ENCODE measurements around the gene SND1.

DNA sequence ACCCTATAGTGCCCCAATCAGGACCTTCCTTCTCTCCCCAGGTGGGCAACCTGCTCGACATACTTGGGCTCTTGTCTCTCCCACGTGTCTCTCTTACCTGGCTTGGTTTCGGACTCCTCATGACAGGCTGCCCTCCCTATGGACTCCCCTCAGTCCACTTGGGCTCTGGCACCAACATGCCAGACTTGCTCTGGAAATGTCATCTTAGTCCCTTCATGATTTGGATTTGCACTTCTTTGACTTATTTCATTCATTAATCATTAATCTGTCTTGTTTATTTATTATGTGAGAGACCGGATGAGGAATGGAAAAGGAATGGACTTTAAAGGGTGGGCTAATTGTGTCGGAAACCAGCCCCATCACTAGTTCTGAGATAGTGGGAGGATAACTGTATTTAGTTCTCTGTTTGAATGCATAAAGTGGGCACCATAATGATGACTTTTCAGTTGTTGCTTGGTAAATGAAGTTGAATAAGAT, 108.0 kb downstream of the SND1 start:
- TF ChIP-seq FOS (IDR thresholded peaks at IDR 0.05; ENCODE audit: borderline replicate concordance, insufficient read depth, low read length) (no peak), EZH2 (IDR thresholded peaks at IDR 0.05; ENCODE audit: borderline replicate concordance, low read depth, low read length, severe bottlenecking) (no peak), POLR2AphosphoS5 (IDR thresholded peaks at IDR 0.05; ENCODE audit: insufficient read depth, low read depth, low read length) (no peak)
- TF ChIP-seq, protein P1, sequence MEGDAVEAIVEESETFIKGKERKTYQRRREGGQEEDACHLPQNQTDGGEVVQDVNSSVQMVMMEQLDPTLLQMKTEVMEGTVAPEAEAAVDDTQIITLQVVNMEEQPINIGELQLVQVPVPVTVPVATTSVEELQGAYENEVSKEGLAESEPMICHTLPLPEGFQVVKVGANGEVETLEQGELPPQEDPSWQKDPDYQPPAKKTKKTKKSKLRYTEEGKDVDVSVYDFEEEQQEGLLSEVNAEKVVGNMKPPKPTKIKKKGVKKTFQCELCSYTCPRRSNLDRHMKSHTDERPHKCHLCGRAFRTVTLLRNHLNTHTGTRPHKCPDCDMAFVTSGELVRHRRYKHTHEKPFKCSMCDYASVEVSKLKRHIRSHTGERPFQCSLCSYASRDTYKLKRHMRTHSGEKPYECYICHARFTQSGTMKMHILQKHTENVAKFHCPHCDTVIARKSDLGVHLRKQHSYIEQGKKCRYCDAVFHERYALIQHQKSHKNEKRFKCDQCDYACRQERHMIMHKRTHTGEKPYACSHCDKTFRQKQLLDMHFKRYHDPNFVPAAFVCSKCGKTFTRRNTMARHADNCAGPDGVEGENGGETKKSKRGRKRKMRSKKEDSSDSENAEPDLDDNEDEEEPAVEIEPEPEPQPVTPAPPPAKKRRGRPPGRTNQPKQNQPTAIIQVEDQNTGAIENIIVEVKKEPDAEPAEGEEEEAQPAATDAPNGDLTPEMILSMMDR (IDR thresholded peaks at IDR 0.05; ENCODE audit: extremely low read depth in 1 of 2, insufficient read depth in 1 of 2, low read depth in 1 of 2, low read length in 2 of 2), result no peak
- TF ChIP-seq, protein P2, sequence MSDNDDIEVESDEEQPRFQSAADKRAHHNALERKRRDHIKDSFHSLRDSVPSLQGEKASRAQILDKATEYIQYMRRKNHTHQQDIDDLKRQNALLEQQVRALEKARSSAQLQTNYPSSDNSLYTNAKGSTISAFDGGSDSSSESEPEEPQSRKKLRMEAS (IDR thresholded peaks at IDR 0.05; ENCODE audit: insufficient read depth, insufficient read length), result no peak

Data from endothelial cell of umbilical vein (primary cell).